ENCODE measurements around the gene NAALADL2. TPM values are rescaled to one million over a fixed set of nuclear protein-coding genes. Genes with fewer than 3 reads are reported as not detected.

The NAALADL2 gene
- total RNA-seq, 1 experiment from 2014 or later = 1.6 TPM

DNA sequence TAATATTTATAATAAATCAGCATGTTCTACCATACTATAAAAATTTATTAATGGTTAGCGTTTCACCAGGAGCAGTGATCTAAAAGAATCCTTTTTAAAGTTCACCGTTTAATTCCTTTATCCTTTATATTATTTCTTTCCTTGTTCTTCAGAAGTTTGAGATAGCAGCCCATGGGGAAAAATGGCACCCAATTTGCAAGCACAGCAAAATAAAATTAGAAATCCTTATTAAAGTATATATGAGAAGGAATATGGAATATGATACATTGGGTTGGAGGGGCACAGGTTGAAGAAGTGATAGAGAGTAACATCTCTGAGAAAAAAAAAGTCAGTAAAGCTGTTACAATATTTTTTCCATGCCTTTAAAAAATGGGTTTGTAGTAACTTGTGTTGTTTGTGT, 892.0 kb downstream of the NAALADL2 start:
- Histone ChIP-seq H3K56ac (ENCODE audit: insufficient read length, low read depth, low read length) (no peak overlapping the region), H2BK15ac (ENCODE audit: low read depth, low read length) (no peak overlapping the region)
- no CpG with 5 or more reads among the region's 2 CpGs for WGBS (ENCODE audit: extremely low coverage, insufficient read length, low lambda C conversion rate)

More for the DNA sequence above, 892.0 kb downstream of the NAALADL2 start:
- Histone ChIP-seq H3K4me2 (ENCODE audit: insufficient read depth, insufficient read length, low read length) (no peak overlapping the region), H3K18ac (ENCODE audit: insufficient read length, low read depth, low read length) (no peak overlapping the region), H3K9ac (ENCODE audit: extremely low read depth, insufficient read length, low read length) (no peak overlapping the region), H3K4me1 (ENCODE audit: insufficient read depth, low read length) (no peaks in the 10 kb centered on the region), H3K23me2 (ENCODE audit: insufficient read length, low read depth, low read length, poor library complexity, severe bottlenecking) (no peaks in the 10 kb centered on the region), H3K79me2 (ENCODE audit: insufficient read depth, low read length) (no peaks in the 10 kb centered on the region), H4K91ac (ENCODE audit: insufficient read length, low read depth, low read length) (no peak overlapping the region), H3K14ac (ENCODE audit: insufficient read depth, low read length) (no peak overlapping the region), H2BK5ac (ENCODE audit: insufficient read length, low read length) (no peak overlapping the region), H2AK5ac (ENCODE audit: insufficient read length, low read length) (no peak overlapping the region), H2AFZ (ENCODE audit: low read length) (no peak overlapping the region), H4K8ac (replicated peaks; ENCODE audit: insufficient read length, low read depth, low read length) (no peak overlapping the region), H2BK20ac (ENCODE audit: low read depth, low read length, poor library complexity, severe bottlenecking) (no peak overlapping the region), H2BK120ac (ENCODE audit: low read depth, low read length, poor library complexity, severe bottlenecking) (no peak overlapping the region), H3K4ac (ENCODE audit: low read depth, low read length) (no peak overlapping the region), H3K9me3 (ENCODE audit: control insufficient read depth, low read depth, low read length) (no peaks in the 10 kb centered on the region), H4K5ac (ENCODE audit: insufficient read length, low read depth, low read length) (no peak overlapping the region), H3K27me3 (ENCODE audit: insufficient read depth, low read length) (no peaks in the 10 kb centered on the region), H3K23ac (ENCODE audit: insufficient read length, low read depth, low read length) (no peak overlapping the region), H3K79me1 (ENCODE audit: insufficient read depth, low read depth, low read length, poor library complexity, severe bottlenecking) (no peaks in the 10 kb centered on the region), H3T11ph (ENCODE audit: low read length) (no peak overlapping the region), H3K27ac (ENCODE audit: insufficient read length, low read depth, low read length) (no peak overlapping the region), H2BK12ac (ENCODE audit: insufficient read length, low read depth, low read length) (no peak overlapping the region), H4K20me1 (ENCODE audit: control insufficient read depth, insufficient read depth, insufficient read length) (no peaks in the 10 kb centered on the region)
- no peaks in the 10 kb centered on the region for H3K27me3 Mint-ChIP-seq (ENCODE audit: low read depth)
- peaks cover 8 to 9% of the 10 kb centered on the region in 2 experiments for H3K4me1 Mint-ChIP-seq
- no peaks in the 10 kb centered on the region for H3K36me3 Mint-ChIP-seq (ENCODE audit: insufficient read depth in 1 of 3, low read depth in 3 of 3)
- no peak overlapping the region for H3K4me3 Mint-ChIP-seq
- H3K27ac Mint-ChIP-seq = no peak overlapping the region; a peak in 1 of 7 replicates
- no peak for TF ChIP-seq CTCF (conservative IDR thresholded peaks at IDR 0.05)
- no peak for DNase-seq
- no peaks in the 10 kb centered on the region for H3K9me3 Mint-ChIP-seq

All from H9 (cell line).